CD4-positive, alpha-beta T cell treated with Interleukin-15 for 1 hour (primary cell): Measurements from ENCODE around the gene INSM1.

Experiments used
- DNase-seq: peaks from one replicate; pipeline ENCODE4 v3.0.0-alpha.2; 2020

Gene INSM1

DNA sequence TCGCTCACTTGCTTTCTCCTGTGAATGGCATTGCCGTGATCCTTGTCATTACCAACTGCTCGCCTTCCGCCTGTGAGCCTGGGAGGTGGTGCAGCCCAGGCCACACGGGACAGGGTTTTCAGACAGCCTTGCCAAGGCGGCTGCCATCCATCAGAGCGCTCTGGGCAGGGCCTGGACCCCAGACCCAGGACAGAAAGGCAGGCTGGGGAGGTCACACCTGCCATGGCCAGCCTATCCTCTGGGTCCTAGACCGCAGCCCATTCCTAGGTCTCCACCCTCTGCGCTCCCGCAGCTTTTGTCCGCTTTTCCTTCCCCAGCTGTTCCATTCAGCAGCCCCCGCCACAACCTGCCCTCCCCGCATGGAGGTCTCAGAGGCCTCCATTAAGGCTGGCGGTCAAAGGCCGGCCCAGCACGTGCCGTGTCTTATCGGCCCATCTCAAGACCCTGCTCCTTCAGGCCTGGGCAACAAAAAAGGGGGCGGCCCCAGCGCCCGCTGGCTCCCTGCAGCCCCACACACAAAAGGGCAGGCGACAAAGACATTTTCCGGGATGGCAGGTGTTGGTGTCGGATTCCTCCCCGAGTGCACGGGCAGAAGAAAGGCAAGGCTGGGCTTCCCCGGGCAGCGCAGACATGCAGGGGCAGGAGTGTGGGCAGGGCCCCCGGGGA is 28.1 kb downstream of the INSM1 start:
- no peak for DNase-seq

GRCh38 chr20:20396794-20397193 is 28.9 kb downstream of the INSM1 start:
- no peak for DNase-seq

DNA sequence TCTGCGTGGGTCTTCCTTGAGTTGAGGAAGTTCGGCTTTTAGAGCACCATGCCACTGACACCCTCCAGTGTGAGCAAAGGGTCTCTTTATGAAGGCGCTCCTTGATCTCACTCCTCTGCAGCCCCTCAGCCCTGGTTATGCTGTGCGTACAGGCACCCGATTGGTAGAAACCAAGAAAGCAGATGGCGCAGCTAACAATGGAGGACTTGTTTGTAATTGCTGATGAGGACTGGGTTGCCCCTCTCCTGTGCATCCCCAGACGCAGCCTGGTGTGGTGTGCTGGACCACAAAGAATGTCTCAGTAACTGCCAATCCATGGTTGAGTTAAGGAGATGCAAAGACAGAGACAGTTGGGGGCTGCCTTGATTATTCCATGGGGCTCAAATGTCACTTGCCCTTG is 30.2 kb downstream of the INSM1 start:
- no peak for DNase-seq

DNA sequence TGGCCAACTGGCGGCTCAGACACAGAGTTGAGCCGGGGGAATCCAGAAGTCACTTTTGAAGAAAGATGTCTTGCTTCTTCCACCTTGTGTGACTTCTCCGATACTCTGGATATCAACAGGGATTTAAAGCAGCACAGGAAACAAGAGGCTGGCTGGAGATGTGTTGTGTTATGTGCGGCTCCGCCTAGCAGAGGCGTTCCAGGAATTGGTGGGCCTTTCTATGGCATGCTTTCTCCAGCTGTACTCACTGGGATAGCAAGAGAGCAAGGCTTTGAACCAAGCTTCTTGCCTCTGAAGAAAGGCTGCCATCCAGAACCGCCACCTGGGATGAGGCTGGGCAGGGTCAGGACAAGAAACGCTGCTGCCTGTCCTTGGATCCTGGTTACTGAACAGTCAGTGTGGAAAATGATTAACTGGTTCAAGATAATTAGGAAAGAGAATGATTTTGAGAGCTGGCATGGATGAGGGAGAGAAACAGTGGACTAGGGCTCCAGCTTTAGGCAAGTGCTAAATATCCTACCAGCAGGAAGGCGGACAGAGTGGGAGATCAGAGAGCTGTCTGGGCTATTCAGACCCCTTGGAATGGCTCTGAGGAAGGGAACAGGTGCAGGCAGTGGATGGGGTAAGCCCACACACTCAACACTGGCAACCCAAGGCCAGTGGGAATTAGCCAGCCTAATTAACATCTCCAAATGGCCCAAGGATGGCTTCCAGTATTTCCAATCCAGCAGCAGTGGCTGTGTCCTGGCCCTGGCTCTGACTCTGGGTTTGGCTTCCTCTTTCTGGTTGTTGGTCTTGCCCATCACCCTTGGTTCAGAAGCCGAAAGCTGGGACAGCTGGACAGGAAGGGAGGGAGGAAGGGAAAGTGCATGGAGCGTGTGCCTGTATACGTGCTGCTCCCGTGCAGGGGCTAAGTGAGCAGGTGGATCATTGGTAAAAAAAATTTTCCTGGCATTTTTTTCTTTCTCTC is 31.9 kb downstream of the INSM1 start:
- DNase-seq, result no peak

DNA sequence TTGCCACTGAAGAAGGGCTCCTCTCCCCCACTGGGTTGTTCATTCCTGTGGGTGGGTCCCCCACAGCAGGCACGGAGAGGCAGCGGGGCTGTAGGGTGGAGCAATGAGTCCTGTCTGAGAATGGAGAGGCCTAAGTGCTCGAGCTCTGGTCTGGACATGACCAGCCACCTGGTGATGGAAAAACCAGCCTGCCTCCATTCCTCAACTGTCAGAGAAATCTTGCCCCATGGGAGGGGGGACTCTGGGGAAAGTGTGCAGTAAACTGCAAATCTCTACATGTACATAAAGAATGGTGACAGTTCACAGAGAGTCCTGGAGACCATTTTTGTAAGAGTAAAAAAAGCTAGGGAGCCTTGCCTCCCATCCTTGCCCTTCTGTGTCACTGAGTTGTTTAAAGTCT is 34.1 kb downstream of the INSM1 start:
- DNase-seq, result no peak

DNA sequence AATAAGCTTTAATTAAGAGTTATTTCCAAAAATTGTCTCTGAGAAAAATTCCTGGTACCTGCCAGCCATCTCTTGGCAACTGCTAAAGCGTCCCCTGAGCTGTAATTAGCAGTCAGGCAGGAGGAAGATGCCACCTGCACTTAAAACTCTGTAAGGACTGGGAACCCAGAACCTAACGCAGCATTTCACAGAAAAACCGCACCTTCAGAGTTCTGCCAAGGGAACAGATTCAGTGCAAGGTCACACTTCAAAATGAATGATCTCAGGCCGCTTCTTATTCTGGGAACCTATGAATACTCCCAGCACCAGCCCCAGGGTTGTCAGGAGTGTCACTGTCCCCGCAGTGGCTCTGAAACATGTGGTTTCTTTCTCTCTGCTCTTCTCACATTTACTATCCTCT is 36.7 kb downstream of the INSM1 start:
- no peak for DNase-seq

GRCh38 chr20:20405623-20406022 is 37.7 kb downstream of the INSM1 start:
- DNase-seq, result no peak

DNA sequence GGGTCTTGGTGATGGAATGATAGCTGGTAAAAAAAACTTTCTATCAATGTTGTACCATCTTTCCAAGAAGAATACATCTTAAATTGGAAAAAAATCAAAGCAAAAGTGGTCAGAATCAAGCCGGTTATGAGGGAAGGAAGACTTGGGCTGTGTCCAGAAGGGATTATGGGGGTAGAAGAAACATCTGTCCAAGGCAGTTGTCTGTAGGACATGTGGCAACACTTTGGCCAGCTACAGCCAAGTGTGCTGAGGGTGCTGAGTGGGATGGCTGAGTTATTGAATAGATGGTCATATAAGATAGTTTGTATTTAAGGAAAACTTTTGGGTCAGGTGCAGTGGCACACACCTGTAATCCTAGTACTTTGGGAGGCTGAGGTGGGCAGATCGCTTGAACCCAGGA is 38.4 kb downstream of the INSM1 start:
- no peak for DNase-seq

- no peak for DNase-seq
Measured at GRCh38 chr20:20407891-20408805, 40.2 kb downstream of the INSM1 start.

DNA sequence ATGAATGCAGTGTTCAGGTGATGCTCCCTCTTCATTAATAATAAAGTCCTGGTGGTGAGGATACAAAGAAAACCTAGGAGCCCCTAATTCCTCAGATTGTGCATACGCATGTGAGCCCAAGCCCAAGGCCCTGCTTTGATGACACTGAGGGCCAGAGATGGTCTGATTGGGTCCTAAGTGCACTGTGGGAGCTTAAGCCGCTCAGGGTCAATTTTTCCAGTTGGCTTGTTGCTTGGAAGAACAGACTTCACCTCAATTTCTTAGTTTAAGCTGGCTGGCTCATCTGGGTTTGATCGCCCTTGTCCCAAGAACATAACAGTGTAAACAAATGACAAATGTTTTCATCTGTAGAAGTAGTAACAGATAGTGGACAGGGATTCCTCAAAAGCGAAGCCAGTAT is 41.4 kb downstream of the INSM1 start:
- DNase-seq, result no peak

- no peak for DNase-seq
Measured at GRCh38 chr20:20410678-20411077, 42.8 kb downstream of the INSM1 start.

DNA sequence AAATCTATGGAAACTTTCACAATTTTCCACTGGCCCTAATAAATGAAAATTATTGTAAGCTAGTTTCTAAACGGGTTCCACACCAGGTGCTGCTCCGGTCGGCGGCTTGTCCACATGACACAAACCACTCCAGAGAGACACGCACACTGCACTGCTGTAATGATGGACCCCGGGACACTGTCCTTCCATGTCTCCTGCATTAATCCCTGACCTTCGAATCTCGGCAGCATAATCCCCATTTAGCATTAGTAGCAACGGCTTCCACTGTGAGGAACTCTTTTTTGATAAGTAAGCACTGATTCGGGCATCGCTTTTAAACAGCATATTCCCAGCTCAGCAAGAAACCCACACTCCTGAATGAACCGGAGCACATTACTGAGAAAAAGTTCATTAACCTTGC is 43.5 kb downstream of the INSM1 start:
- DNase-seq, result no peak

DNA sequence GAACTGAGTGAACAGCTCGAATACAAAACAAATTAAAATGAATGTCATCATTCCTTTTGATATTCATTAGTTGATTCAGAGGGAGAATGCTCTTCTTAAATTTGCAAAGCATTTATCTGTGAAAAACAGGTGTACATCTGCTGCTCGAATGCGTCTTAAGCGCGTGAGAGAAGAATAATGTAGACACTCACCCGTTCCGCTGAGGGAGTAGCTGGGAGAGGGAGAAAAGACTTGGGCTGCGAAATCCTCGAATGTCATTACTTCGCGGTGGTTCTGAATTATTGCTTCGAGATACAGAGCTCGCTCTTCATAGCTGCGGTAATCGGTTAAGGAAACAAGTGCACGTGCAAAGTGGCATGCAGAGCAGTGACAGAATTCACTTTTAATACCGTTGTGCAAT is 43.9 kb downstream of the INSM1 start:
- no peak for DNase-seq

- no peak for DNase-seq
Measured at GRCh38 chr20:20412750-20413149, 44.8 kb downstream of the INSM1 start.

DNA sequence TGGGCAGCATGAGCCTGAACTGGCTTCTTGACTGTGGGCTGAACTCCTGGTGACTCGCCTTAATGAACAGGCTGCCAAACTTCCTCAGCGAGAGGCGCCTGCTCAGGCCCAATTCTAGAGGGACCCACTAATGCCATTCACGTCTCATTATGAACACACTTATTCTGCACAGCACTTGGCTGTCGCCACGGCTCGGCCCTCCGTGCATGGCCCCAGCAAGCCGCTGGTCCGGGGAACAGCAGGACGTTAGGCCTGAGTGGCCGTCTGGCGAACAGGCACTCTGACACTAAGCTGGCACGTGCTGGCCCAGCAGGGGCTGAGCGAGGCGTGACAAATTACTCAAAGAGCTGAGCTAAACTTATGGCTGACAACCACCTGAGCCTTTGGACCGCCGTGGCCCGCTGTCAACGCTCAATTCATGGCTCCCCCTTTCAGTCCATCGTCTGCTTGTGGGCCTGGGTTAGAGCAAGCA is 45.9 kb downstream of the INSM1 start:
- DNase-seq, result no peak

GRCh38 chr20:20414640-20415220 is 46.8 kb downstream of the INSM1 start:
- DNase-seq, result no peak

- no peak for DNase-seq
Measured at GRCh38 chr20:20415321-20415720, 47.4 kb downstream of the INSM1 start.

DNA sequence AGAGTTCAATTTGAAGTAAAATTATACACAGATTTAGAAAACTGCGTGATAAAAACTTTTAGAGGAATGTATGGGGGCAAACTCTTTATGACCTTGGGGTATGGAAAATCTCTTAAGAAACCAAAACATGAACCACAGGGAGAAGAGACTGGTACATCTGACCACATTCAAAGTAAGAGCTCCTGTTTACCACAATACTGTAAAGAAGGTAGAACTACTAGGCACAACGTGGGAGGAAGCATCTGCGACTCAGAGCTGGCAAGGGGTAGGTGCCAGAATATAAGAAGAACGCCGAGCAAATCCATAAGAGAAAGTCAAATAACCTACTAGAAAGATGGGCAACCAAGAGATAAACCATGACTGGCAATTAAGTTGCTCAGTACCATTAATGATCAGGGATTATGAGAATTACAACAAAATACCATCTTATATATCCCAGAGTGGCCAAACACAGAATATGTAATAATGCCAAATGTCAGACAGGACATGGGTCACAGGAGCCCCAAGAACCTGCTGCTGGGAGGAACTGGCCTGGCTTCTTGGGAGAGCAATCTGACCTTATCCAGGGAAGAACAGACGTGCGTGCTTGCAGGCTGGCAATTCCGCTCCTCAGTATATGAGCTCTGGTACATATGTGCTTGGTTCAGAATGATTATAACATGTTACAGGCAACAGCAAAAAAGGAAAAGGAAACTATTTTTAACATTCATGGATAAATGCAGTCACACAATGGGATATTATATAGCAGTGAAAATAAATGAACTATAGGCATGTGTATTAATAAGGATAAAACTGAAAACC is 50.2 kb downstream of the INSM1 start:
- DNase-seq, result no peak
